NCI-H526 treated with DMSO at 0.1 percent for 48 hours (cell line): Measurements from ENCODE around the gene HSPA14.
"Not testable (repeated sequence)": the region's sequence is repeated elsewhere in the genome, so short reads cannot be mapped to it uniquely, and the experiment has no call there.

Experiments
- DNase-seq: peaks from one replicate; lab custom pipeline; 2025; lab: John Stamatoyannopoulos, UW

The HSPA14 gene

DNA sequence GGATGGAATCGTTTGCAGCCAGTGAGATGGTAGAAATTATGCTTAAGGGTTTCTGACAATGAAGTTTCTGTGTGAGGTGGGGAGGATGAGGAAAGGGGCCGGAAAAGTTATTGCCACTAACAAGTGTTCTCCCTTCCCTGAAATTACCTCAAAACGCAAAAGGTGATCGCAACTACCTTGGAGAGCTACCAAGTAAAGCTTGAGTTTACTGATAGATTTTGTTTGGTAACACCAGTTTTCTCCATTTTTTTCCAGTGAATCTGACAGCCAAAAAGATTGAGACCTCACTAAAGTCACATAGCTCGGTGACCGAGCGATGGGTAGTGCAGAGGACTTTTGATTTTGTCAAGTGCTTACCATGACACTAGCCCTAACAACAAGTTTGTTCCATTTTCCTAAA is 42.1 kb downstream of the HSPA14 start:
- no peak for DNase-seq

DNA sequence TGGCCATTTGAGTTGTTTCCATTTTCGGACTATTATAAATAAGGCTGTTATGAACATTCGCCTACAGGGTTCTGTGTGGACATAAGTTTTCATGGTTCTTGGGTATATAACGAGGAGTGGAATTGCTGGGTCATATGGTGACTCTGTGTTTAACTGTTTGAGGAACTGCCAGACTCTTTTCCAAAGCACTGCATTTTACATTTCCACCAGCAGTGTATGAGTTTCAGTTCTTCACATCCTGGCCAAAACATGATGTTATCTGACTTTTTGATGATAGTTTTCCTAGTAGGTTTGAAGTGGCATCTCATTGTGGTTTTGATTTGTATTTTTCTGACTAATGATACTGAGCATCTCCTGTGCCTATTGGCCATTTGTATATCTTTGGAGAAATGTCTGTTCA is 46.0 kb downstream of the HSPA14 start:
- no peak for DNase-seq

DNA sequence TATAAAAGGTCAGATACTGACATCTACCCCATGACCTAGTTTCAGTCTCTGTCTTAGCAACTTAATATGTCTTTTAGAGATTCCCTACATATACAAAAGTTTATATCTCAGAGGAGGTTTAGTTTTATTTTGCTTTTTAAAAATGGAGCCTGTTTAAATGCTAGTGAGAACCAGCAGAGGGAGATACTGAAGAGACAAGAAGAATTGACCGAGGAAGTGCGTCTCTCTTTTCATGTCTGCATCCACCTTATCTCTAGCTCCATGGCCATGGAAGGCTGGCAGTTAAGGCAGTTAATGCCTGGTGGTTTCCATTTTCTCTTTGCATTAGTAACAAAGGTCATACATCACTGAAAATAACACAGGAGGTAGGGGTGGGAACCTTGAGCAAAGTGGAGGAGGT is 51.2 kb downstream of the HSPA14 start:
- no peak for DNase-seq

DNA sequence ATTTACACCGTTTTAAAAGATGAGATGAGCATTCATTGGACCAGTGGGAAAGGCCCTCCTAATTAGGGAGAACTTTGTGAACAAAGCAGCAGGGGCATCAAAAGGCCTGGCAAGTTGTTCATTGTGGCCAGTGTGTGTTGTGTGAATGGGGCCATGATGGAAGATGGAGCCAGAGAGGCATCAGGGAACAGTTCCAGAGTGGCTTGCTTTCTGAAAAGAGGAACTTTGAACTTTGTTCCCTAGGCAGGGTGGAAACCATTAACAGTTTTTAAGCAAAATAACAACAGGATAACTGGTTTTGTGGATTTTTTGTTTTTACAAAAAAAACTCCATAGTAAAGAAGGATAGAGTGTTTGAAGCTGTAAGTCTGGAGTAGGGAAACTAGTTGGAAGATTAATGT is 53.0 kb downstream of the HSPA14 start:
- DNase-seq, result no peak

DNA sequence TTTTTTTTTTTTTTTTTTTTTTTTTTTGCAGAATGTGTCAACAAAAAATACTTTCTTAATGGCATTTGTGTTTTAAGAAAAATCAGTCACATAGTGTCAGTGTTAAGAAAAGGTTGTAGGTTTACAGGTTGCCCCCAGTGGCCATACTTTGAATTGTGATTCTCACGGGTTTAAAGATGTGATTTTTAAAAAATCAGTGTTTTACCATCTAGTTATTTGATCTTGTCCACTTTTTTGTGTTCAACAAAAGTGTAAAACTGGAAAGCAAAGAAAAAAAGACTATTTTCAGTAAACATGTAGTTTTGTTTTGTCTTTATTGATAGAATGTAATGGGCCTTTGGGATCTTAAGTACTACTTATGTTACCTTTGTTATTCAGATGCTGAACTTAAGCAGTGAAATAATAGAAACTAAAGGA is 66.2 kb downstream of the HSPA14 start:
- no peak for DNase-seq

DNA sequence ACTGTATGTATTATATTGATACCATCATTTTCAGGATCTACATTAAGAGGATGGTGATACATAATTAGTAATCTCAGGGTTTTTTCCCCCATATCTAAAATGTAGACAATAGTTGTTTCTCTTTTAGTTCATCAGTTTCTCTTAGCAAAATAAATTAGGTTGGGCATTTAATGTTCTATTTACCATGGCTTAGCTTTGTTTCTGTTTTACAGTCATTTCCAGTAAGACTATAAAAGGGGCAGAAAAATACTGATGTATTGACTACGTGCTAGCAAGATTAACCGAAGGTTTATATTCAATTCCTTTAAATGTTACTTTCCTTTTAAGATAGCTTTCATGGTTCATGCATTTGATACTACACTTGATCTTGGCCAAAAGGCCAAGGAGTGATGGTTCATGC is 66.8 kb downstream of the HSPA14 start:
- no peak for DNase-seq

DNA sequence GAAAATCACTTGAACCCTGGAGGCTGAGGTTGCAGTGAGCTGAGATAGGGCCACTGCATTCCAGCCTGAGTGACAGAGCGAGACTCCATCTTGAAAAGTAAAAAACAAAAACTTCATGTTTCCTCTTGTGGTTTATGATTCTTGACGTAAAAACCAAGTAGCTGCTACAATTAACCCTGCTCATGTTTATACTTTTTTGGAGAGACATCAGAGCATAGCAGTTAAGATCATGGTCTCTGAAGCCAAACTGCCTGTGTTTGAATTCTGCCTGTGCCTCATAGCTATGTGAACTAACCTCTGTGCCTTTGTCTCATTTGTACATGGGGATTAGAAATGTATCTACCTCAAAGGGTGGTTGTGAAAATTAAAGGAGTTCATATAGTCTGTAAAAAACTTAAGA is 67.8 kb downstream of the HSPA14 start:
- DNase-seq, result no peak

DNA sequence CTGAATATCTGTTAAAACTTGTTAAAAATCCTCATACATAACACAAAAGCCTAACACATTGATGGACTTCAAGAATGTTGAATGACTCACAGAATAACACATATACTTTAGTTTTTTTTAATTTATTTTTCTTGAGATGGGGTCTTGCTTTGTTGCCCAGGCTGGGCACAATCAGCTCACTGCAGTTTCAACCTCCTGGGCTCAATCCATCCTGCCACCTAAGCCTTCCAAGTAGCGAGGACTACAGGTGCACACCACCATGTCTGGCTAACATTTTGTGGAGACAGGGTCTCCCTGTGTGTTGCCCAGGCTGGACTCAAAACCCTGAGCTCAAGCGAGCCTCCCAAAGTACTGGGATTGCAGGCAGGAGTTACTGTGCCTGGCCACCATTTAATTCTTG is 68.7 kb downstream of the HSPA14 start:
- no peak for DNase-seq

DNA sequence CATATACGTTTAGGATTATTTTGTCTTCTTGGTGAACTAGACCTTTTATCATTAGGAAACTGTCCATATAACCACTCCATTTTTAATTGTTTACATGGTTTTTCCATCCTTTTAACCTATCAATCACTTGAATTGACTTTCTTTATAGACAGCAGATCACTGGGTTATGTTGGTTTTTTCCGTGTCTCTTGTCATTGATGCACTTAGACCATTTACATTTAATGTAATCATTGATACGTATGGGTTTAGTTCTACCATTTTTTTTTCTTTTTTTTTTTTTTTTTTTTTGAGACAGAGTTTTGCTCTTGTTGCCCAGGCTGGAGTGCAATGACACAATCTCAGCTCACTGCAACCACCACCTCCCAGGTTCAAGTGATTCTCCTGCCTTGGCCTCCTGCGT is 69.5 kb downstream of the HSPA14 start:
- DNase-seq, result not testable (repeated sequence)

DNA sequence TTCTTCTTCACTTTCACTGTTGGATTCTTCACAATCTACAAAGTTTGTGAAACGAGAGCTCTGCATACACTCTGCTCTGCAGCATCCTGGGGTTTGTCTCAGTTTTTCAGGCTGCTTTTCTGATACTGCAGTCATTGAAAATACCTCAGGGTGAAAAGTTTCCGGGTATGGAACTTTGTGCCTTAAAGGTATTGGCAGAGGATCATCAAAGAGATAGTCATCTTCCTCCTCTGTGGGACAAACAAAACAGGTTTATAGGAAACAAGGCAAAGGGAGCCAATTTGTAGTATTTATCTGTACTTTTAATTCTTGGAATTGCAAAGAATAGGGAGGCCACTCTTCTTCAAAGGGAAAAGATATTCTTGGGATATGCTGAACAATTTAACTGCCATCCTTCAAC is 71.0 kb downstream of the HSPA14 start:
- no peak for DNase-seq

DNA sequence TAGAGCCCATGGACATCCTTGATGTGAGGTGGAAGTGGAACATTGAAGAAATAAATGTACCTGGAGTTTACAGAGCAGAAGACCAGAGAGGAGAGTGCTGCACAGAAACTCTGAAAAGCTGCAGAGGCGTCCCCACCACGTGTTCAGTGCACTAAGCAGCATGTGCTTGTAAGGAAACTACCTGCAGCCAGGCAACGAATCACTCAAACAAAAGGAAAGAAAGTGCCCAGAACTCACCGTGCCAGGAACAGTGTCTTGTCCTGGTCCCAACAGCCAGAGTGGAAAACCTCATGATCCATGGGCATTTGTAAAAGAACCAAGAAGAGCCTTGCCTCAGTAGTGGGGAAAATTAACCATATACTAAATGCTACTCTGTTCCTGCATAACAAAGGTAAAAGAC is 72.8 kb downstream of the HSPA14 start:
- DNase-seq, result no peak

DNA sequence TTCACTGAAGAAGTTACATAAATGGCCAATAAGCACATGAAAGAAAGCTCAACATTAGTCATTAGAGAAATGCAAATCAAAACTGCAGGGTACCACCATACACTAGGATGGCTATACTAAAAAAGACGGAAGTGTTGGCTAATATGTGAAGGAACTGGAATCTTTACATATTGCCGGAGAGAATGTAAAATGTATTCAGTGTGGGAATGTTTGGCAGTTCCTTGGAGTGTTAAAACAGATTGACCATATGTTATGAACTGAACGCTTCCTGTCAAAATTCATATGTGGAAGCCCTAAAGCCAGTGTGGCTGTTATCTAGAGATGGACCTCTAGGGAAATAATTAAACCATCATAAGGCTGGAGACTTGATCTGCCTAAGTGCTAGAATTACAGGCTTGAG is 73.7 kb downstream of the HSPA14 start:
- no peak for DNase-seq

DNA sequence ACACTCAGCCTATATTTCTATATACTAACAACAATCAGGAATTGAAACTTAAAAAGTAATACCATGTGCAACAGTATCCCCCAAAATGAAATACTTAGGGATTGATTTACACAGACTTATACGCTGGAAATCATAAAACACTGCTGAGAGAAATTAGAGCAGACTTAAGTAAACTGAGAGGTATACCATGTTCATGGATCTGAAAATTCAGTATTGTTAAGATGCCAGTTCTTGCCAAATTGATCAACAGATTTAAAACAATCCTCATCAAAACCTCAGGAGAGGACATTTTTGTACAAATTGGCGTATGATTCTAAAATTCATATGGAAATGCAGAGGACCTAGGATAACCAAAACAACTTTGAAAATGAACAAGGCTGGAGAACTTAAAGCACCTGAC is 78.5 kb downstream of the HSPA14 start:
- no peak for DNase-seq

DNA sequence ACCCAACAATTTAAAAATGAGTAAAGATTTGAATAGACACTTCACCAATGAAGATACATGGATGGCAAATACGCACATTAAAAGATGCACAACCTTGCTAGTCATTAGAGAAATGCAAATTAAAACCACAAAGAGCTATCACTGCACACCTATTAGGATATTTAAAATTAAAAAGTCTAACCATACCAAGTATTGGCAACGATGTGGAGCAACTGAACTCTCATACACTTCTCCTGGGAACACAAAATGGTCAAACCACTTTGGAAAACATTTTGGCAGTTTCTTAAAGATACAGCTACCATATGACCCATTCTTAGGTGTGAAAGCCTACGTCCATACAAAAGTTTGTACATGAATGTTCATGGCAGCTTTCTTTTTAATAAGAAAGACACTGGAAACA is 79.7 kb downstream of the HSPA14 start:
- no peak for DNase-seq

DNA sequence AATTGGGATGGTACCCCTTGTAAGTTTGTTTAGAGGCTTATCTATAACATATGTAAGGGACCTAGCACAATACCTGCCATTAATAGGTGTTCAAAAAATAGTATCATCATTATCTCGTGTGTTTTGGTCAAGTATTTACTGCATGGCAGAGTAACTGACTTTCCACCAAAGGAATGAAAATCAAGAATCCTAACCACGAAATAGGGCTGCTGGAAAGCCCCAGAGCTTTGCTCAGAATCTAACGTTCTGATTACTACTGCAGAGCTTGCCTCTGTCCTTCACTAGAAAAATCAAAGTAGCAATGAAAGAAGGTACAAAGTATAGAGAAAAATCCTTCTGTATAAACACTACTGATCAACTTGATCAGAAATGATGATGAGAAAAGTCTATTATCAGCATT is 80.9 kb downstream of the HSPA14 start:
- no peak for DNase-seq
